ENCODE measurements around the gene MXRA7. TPM values are rescaled to one million over a fixed set of nuclear protein-coding genes. Genes with fewer than 3 reads are reported as not detected.
A peak's percentile ranks its signal among the peaks of the same experiment; 100 is the strongest.

Gene MXRA7
- total RNA-seq, 1 experiment from 2014 or later: 77.9 TPM

- TF ChIP-seq CTCF (IDR thresholded peaks at IDR 0.05): no peak
Observed at GRCh38 chr17:76735586-76736348, 25.0 kb upstream of the MXRA7 start (continued).

GRCh38 chr17:76735006-76735405, 24.2 kb upstream of the MXRA7 start:
- Histone ChIP-seq H3K36me3 (ENCODE audit: control insufficient read depth, insufficient read depth, low read length) (peaks cover 42% of the 10 kb centered on the region), H3K4me3 (ENCODE audit: low read depth in 2 of 2, low read length in 2 of 2) (peak overlapping the region; percentile 96 to 97), H3K27ac (ENCODE audit: low read length) (peak overlapping the region; percentile 98), H3K27me3 (ENCODE audit: control insufficient read depth, insufficient read depth, low read length) (no peaks in the 10 kb centered on the region), H3K4me1 (ENCODE audit: control insufficient read depth, insufficient read depth, low read length) (peaks cover 33% of the 10 kb centered on the region), H3K9me3 (ENCODE audit: control insufficient read depth, insufficient read depth, low read depth, low read length) (no peaks in the 10 kb centered on the region)
- TF ChIP-seq CTCF (IDR thresholded peaks at IDR 0.05) (no peak), POLR2AphosphoS5 (IDR thresholded peaks at IDR 0.05; ENCODE audit: low read depth, low read length) (no peak), REST (IDR thresholded peaks at IDR 0.05; ENCODE audit: insufficient read depth in 1 of 2, low read depth in 2 of 2, low read length in 1 of 2) (no peak), TCF7L2 (IDR thresholded peaks at IDR 0.05; ENCODE audit: low read depth, low read length) (no peak)
- no TSS peak for BruUV-seq (replicated peaks)
- ChIA-PET POLR2A (interaction anchor here (0.5 to 0.8 kb wide), 4 partner anchors 18 to 1315 kb away, joined by 3 to 18 read pairs (median 6); no protein-coding TSS in a partner anchor), CTCF (no interaction called here)
- in situ Hi-C loops (cut with HindIII; ENCODE audit: low pct_unique_long_range_greater_than_20kb, low sequenced_read_pairs): no loop called here
- ATAC-seq (no peak), DNase-seq (ENCODE audit: low read depth, low spot score) (no peak)
- intact Hi-C loops (cut with micrococcal nuclease; ENCODE audit: unreplicated experiment): no loop called here

- no TSS peak for BruUV-seq (replicated peaks)
- no peak for ATAC-seq
- Histone ChIP-seq H3K27me3 (ENCODE audit: control insufficient read depth, insufficient read depth, low read length) (no peaks in the 10 kb centered on the region), H3K4me3 (ENCODE audit: low read depth in 2 of 2, low read length in 2 of 2) (peak overlapping the region; percentile 96 to 97), H3K27ac (ENCODE audit: low read length) (peak overlapping the region; percentile 98), H3K4me1 (ENCODE audit: control insufficient read depth, insufficient read depth, low read length) (peaks cover 32% of the 10 kb centered on the region), H3K36me3 (ENCODE audit: control insufficient read depth, insufficient read depth, low read length) (peaks cover 42% of the 10 kb centered on the region), H3K9me3 (ENCODE audit: control insufficient read depth, insufficient read depth, low read depth, low read length) (no peaks in the 10 kb centered on the region)
- peak; percentile 52; the same call in 1 of the 2 replicates for TF ChIP-seq POLR2AphosphoS5 (IDR thresholded peaks at IDR 0.05; ENCODE audit: low read depth, low read length)
- no peak for TF ChIP-seq REST (IDR thresholded peaks at IDR 0.05; ENCODE audit: insufficient read depth in 1 of 2, low read depth in 2 of 2, low read length in 1 of 2)
- ChIA-PET CTCF (no interaction called here), POLR2A (interaction anchor here (0.5 to 0.8 kb wide), 2 partner anchors 265 to 1314 kb away, joined by 9 to 18 read pairs; no protein-coding TSS in a partner anchor)
- intact Hi-C loops (cut with micrococcal nuclease; ENCODE audit: unreplicated experiment): no loop called here
- DNase-seq (ENCODE audit: low read depth, low spot score): no peak
- in situ Hi-C loops (cut with HindIII; ENCODE audit: low pct_unique_long_range_greater_than_20kb, low sequenced_read_pairs): no loop called here
Observed at GRCh38 chr17:76734080-76734840, 23.5 kb upstream of the MXRA7 start.

Data from Panc1 (cell line).